ENCODE data around the gene EPS8L2.
A peak's percentile ranks its signal among the peaks of the same experiment; 100 is the strongest.

The EPS8L2 gene

GRCh38 chr11:704781-705645 is 1.0 kb upstream of the EPS8L2 start:
- no peak for DNase-seq (ENCODE audit: low read depth)

GRCh38 chr11:706439-706956 is 467 bp downstream of the EPS8L2 start:
- DNase-seq (ENCODE audit: low read depth), result no peak

- DNase-seq (ENCODE audit: low read depth), result peak; percentile 62
These were observed 1.2 kb downstream of the EPS8L2 start for GRCh38 chr11:706957-707816.

DNA sequence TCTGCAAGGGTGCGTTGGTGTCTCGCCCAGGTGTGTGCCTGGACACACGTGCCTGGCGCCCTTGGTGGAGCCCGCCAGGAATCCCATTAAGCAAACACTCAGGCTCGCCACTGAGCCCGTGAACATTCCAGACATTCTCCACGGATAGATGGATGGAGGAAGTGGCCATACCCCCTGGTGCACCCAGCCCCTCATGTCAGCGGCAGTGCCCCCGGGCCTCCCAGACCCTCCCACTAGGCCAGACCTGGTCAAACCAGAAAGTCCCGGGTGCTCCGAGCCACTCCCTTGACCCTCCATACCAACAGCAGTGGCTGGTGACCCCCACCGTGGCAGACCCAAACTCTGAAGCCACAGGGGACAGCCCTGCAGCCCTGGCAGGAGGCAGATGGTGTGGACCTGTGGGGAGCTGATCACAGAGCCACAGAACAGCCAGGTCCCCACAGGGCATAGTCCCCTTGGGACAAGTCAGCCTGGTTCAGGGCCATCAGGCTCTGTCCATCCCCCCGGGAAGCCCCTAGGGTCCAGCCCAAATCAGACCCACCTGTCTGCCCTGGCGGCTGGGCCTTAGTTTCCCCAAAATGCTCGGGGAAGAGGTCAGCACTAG is 1.9 kb downstream of the EPS8L2 start:
- DNase-seq (ENCODE audit: low read depth), result no peak

- DNase-seq (ENCODE audit: low read depth), result no peak
These were observed 2.5 kb downstream of the EPS8L2 start for GRCh38 chr11:708511-708910.

- DNase-seq (ENCODE audit: low read depth), result no peak
These were observed 3.3 kb downstream of the EPS8L2 start for GRCh38 chr11:709109-709997.

DNA sequence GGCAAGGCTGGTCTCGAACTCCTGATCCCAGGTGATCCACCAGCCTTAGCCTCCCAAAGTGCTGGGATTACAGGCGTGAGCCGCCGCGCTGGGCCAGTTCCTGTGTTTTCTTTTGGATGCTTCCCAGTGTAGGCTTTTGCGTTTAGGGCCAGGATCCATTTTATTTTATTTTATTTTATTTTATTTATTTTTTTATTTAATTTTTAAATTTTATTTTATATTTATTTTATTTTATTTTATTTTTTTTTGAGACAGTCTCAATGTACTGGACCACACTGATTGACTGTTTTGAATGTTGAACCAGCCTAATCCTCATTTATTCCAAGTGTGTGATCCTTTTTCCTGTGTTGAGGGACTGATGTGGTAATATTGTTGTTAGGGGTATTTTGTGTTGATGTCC is 8.4 kb downstream of the EPS8L2 start:
- no peak for DNase-seq (ENCODE audit: low read depth)

DNA sequence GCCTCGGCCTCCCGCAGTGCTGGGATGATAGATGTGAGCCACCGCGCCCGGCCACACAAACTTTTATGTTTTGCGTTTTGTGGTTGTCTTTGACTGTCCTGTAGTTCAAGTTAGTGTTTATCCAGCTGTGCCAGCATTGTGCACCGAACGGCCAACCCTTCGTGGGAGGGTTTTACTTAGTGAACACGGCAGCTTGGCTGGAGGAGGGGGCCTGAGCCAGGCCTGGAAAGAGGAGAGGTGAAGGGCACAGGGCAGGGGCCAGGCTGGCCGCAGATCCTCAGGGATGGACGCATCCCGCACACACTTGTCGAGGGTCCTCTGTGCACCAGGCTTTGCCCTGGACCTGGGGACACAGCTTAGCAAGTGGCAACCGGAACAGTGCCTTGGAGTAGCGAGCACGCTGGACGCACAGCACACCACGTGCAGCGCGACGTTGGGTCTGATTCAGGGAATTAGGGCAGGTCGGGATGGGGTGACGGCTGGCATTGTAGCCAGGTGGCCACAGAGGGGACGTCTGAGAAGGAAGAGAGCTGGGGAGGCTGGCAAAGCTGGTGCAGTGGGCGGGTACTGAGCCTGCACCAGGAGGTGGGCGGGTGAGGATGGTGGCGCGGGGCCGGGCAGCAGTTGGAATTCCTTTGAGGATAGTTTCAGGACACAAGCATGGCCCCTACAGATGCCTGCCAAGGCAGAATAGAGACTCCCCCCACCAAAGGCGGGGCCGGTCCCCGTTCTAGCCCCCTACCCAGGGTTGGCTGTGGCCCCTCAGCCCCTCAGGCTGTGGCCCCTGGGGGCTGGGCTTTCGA is 13.4 kb downstream of the EPS8L2 start:
- DNase-seq (ENCODE audit: low read depth), result no peak

- DNase-seq (ENCODE audit: low read depth), result no peak
These were observed 14.1 kb downstream of the EPS8L2 start for GRCh38 chr11:720017-720641.

DNA sequence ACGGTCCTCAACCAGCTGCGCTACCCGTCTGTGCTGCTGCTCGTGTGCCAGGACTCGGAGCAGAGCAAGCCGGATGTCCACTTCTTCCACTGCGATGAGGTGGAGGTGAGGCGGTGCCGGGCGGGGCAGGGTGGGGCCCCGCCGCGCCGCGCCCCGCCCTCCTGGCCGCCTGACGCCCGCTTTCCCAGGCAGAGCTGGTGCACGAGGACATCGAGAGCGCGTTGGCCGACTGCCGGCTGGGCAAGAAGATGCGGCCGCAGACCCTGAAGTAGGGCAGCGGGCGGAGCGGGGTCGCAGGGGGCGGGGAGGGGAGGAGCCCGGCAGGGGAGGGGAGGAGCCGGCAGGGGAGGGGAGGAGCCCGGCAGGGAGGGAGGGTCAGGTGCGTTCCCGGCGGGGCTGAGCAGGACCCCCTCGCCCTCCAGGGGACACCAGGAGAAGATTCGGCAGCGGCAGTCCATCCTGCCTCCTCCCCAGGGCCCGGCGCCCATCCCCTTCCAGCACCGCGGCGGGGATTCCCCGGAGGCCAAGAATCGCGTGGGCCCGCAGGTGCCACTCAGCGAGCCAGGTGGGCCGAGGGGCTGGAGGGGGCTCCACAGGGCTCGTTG is 14.7 kb downstream of the EPS8L2 start:
- DNase-seq (ENCODE audit: low read depth), result no peak

DNA sequence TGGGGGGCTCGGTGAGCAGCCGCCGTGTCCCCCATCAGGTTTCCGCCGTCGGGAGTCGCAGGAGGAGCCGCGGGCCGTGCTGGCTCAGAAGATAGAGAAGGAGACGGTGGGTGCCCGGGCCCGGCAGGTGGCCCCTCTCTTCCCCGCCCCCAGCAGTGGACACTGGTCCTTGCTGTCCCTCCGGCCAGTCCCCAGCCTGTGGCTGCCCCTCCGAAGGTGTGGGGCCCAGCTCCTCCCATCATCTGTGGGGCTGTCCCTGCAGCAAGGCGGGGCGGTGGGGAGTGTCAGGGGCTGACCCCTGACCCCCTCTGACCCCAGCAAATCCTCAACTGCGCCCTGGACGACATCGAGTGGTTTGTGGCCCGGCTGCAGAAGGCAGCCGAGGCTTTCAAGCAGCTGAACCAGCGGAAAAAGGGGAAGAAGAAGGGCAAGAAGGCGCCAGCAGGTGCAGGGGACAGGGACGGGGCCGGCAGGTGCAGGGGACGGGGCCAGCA is 15.3 kb downstream of the EPS8L2 start:
- DNase-seq (ENCODE audit: low read depth), result no peak

GRCh38 chr11:721741-722345 is 15.8 kb downstream of the EPS8L2 start:
- no peak for DNase-seq (ENCODE audit: low read depth)

GRCh38 chr11:722346-722811 is 16.3 kb downstream of the EPS8L2 start:
- DNase-seq (ENCODE audit: low read depth), result no peak

DNA sequence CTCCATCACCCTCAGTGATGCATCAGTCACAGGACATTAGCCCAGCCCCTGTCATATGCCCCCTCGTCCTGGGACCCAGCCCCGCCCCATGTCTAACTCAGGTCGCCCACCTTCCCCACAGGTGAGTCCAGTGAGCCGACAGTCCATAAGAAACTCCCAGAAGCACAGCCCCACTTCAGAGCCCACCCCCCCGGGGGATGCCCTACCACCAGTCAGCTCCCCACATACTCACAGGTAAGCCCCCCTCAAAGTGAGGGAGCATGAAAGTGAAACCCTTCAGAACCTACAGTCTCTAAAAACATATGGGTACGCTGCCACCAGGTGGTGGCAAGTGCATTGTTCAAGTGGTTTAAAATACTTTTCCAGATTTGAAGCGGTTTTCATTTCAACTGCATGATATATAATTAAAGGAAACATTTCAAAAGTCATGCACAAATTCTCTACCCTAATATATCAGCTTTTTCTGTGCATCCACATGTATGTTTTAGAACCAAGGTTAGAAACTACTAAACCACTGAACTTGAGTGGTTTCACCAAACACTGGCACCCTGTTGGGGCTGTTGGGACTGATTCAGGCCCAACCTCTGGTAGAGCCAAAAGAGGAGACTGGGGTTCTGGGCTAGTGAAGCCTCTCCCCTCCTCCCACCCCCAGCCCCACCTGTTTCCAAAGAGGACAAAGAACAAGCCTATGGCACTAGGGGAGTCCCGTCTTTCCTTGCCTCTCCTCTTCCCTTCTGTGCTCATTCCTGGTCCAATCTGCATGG is 17.3 kb downstream of the EPS8L2 start:
- peak; percentile 53 for DNase-seq (ENCODE audit: low read depth)

DNA sequence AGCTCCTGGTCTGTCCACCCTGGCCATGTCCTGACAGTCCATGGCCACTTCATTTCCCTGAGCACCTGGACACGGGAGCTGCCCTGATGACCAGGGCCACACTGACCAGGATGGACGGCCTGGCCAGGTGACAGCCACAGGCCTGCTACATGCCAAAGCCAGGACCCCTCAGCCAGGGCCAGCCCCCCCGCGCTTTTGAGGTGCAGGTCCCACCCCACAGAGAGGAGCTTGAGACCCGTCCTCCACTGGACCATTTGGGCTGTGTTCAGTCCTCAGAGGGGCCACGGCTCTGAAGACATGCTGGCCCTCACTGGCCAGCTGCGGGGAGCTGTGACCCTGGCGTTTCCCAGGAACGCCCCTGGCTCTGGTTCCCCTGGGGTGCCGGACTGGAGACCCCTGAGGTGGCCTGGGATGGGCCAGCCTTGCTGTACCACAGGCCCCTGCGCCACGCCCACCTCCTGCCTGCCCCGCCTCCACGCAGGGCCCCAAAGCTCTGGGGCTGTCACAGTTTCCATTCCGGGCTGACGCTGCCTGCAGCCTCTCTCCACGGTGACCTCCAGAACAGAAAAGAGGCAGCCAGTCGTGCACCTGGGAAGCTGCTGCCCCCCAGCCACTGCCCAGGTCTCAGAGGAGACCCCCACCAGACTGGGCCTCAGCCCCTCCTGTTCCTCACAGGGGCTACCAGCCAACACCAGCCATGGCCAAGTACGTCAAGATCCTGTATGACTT is 18.2 kb downstream of the EPS8L2 start:
- DNase-seq (ENCODE audit: low read depth), result no peak

DNA sequence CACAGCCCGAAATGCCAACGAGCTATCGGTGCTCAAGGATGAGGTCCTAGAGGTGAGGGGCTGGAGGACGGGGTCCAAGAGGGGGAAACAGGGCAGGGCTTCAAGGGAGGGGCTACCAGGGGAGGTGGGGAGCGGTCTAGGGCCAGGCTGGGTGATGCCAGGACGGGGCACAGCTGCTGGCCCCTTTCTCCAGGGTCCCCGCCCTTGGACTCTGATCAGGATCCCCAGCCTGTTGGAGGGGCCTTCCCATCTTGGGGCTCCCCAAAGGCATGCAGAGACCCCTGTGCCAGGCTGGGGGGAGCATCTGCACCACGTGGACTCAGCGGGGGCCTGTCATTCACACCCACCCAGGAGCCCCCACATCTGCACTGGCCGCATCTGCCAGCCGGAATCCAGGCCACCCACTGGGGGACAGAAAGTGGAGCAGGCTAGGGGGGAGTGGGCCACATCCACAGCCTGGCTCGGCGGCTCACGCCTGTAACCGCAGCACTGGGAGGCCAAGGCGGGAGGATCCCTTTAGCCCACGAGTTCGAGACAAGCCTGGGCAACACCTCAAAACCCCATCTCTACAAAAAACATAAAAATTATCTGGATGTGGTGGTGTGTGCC is 18.9 kb downstream of the EPS8L2 start:
- no peak for DNase-seq (ENCODE audit: low read depth)

GRCh38 chr11:725624-726202 is 19.7 kb downstream of the EPS8L2 start:
- DNase-seq (ENCODE audit: low read depth), result no peak

All from fibroblast of gingiva (primary cell).